Activated CD4-positive, alpha-beta memory T cell treated with anti-CD3 and anti-CD28 coated beads, Interleukin-2, amount 10 ng/mL, durations not matched to agents 7 days and 5 days (primary cell): ENCODE results near the gene DEFB115. TPM values are rescaled to one million over a fixed set of nuclear protein-coding genes. Genes with fewer than 3 reads are reported as not detected.
"Not testable (repeated sequence)": the region's sequence is repeated elsewhere in the genome, so short reads cannot be mapped to it uniquely, and the experiment has no call there.

ENCODE experiments used
- CTCF ChIA-PET: fragments of 350-600 bp; sonication (Branson Sonifier 250); formaldehyde crosslinking; loops from one replicate; lab custom pipeline; 2021; ENCODE audit warnings: antibody characterized with exemption, inconsistent platforms; lab: Charles Lee
- POLR2A ChIA-PET: fragments of 350-600 bp; sonication (Branson Sonifier 250); formaldehyde crosslinking; loops from one replicate; lab custom pipeline; 2021; ENCODE audit warnings: antibody characterized with exemption; lab: Charles Lee
- DNase-seq: peaks from one replicate; pipeline ENCODE4 v3.0.0-alpha.2; 2020
- H3K27ac Mint-ChIP-seq: one replicate; pipeline ENCODE4 v1.8.0; 2021; ENCODE audit warnings: mild to moderate bottlenecking, mixed read lengths
- H3K27me3 Mint-ChIP-seq: one replicate; pipeline ENCODE4 v1.8.0; 2021; ENCODE audit warnings: mixed read lengths
- H3K36me3 Mint-ChIP-seq: one replicate; pipeline ENCODE4 v1.8.0; 2021; ENCODE audit warnings: low read depth, mixed read lengths
- H3K4me1 Mint-ChIP-seq: one replicate; pipeline ENCODE4 v1.8.0; 2021; ENCODE audit warnings: mixed read lengths
- H3K4me3 Mint-ChIP-seq: one replicate; pipeline ENCODE4 v1.8.0; 2021; ENCODE audit warnings: mild to moderate bottlenecking, mixed read lengths
- H3K9me3 Mint-ChIP-seq: one replicate; pipeline ENCODE4 v1.8.0; 2021; ENCODE audit warnings: mixed read lengths
- total RNA-seq, 2 experiments: library from RNA; stranded (reverse); gene quantifications; one replicate each; pipeline ENCODE4 v1.2.3, GENCODE V29; 2021

Gene DEFB115, protein sequence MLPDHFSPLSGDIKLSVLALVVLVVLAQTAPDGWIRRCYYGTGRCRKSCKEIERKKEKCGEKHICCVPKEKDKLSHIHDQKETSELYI
- total RNA-seq: not detected

DNA sequence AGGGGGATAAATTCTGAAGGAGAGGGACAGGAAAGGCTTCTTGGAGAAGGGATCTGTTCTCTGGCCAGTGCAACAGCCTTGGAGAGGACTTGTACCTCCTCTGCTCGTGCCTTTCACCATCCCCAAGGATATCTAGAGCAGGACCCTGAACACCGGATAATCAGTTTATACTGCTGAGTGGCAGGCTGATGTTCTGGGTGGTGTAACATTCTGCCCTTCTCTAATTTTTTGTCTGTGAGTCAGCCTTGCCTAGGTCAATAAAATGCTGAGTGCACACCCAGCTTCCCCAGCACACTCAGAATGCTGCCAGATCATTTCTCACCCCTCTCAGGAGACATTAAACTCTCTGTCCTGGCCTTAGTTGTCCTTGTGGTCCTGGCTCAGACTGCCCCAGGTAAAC lies at the start of gene DEFB115:
Gene DEFB115, plus strand, starts transcription at position 301 of the 400 bp plus-strand sequence. Its CDS starts 0 bp downstream, at position 301.
- Mint-ChIP-seq H3K27me3 (no peaks in the 10 kb centered on the region), H3K4me1 (no peaks in the 10 kb centered on the region), H3K36me3 (no peaks in the 10 kb centered on the region), H3K27ac (no peak within 1 kb of the TSS), H3K4me3 (no peak within 1 kb of the TSS), H3K9me3 (peaks cover 12% of the 10 kb centered on the region)
- ChIA-PET POLR2A (no interaction called here), CTCF (no interaction called here)
- DNase-seq: no peak

DNA sequence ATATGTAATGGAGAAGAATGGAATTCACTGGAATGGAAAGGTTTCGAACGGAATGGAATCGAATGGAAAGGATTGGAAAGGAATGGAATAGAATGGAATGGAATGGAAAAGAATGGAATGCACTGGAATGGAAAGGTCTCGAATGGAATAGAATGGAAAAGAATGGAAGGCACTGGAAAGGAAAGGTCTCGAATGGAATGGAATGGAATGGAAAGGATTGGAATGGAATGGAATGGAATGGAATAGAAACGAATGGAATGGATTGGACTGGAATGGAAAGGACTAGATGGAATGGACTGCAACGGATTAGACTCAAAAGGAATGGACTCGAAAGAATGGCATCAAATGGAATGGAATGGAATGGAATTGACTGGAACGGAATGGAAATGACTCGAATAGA lies 20.5 kb upstream of the DEFB115 start:
- ChIA-PET POLR2A (no interaction called here), CTCF (no interaction called here)
- H3K27me3 Mint-ChIP-seq: no peaks in the 10 kb centered on the region
- H3K4me3 Mint-ChIP-seq: no peak overlapping the region
- no peaks in the 10 kb centered on the region for H3K9me3 Mint-ChIP-seq
- H3K4me1 Mint-ChIP-seq: no peaks in the 10 kb centered on the region
- no peaks in the 10 kb centered on the region for H3K36me3 Mint-ChIP-seq
- DNase-seq: no peak
- H3K27ac Mint-ChIP-seq: no peak overlapping the region

GRCh38 chr20:31237763-31238162 lies 19.7 kb upstream of the DEFB115 start:
- H3K27me3 Mint-ChIP-seq: no peaks in the 10 kb centered on the region
- no peak overlapping the region for H3K27ac Mint-ChIP-seq
- DNase-seq: no peak
- no peaks in the 10 kb centered on the region for H3K36me3 Mint-ChIP-seq
- no peaks in the 10 kb centered on the region for H3K4me1 Mint-ChIP-seq
- CTCF ChIA-PET: no interaction called here
- no peaks in the 10 kb centered on the region for H3K9me3 Mint-ChIP-seq
- POLR2A ChIA-PET: no interaction called here
- no peak overlapping the region for H3K4me3 Mint-ChIP-seq

DNA sequence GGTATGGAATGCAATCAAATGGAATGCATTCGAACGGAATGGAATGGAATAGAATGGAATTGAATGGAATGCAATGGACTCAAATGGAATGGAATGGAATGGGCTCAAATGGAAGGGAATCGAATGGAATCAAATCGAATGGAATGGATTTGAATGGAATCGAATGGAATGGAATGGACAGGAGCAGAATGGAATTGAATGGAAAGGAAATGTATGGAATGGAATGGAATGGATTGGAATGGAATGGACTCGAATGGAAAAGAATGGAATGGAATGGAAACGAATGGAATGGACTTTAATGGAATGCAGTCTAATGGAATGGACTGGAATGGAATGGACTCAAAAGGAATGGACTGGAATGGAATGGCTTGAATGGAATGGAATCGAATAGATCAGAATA lies 18.3 kb upstream of the DEFB115 start:
- Mint-ChIP-seq H3K27me3 (no peaks in the 10 kb centered on the region), H3K36me3 (no peaks in the 10 kb centered on the region)
- POLR2A ChIA-PET: no interaction called here

DNA sequence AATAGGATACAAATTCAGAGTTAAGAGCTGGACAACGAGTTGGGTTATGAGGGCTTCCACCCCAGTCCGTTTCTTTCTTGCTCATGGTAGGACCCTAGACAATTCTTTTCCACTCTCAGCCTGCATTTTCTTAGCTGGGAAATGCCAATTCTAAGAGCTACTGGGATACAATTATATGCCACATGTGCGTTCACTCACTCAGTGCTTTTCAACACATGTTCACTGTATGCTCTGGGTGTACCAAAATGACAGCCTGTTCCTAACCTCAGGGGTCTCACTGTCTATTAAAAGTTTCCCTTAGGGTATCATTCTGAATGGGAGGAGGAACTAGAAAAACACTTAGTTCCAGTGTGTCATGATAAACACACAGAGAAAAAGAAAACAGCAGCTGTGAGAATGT lies 505 bp upstream of the DEFB115 start:
- Mint-ChIP-seq H3K9me3 (peaks cover 12% of the 10 kb centered on the region), H3K27ac (no peak overlapping the region), H3K36me3 (no peaks in the 10 kb centered on the region), H3K4me1 (no peaks in the 10 kb centered on the region), H3K27me3 (no peaks in the 10 kb centered on the region), H3K4me3 (no peak overlapping the region)
- ChIA-PET CTCF (no interaction called here), POLR2A (no interaction called here)
- no peak for DNase-seq

More for the DNA sequence above, 18.3 kb upstream of the DEFB115 start:
- H3K9me3 Mint-ChIP-seq: no peaks in the 10 kb centered on the region
- no peak for DNase-seq
- no peak overlapping the region for H3K27ac Mint-ChIP-seq
- H3K4me3 Mint-ChIP-seq: no peak overlapping the region
- CTCF ChIA-PET: no interaction called here
- no peaks in the 10 kb centered on the region for H3K4me1 Mint-ChIP-seq

DNA sequence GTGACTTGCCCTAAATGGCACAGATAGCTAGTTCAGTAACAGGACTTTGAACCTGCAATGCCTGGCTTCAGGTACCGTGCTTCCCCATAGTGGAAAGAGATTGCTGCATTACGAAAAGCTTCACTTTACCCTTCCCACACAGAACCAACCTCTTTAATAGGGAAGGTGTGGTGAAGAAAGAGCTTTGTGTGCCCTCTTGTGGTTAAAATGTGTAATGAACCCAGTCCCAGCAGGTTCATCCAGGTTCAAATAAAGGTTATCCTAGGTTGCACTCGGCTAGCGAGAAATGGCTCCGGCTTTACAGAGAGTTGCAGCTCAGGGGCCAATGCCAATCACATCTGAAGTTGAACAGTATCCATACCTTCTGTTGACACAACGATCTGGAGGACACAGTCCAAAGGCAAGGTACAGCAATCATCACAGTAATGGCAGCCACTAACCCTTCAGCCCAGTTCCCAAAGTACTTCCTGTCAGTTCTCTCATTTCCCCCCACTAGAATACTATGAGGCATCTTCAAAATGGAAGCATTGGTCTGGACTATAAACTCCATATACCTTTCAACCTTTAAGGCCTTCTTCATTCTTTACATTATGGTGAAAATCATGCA lies 3.0 kb downstream of the DEFB115 start:
- Mint-ChIP-seq H3K4me3 (no peak overlapping the region), H3K9me3 (peaks cover 9% of the 10 kb centered on the region), H3K27me3 (no peaks in the 10 kb centered on the region), H3K4me1 (no peaks in the 10 kb centered on the region), H3K36me3 (no peaks in the 10 kb centered on the region), H3K27ac (no peak overlapping the region)
- CTCF ChIA-PET: interaction anchor here (1.1 kb wide), 1 partner anchor 243 kb away, joined by 3 read pairs; no protein-coding TSS in a partner anchor
- no peak for DNase-seq
- POLR2A ChIA-PET: no interaction called here

GRCh38 chr20:31274441-31274840 lies 17.0 kb downstream of the DEFB115 start:
- Mint-ChIP-seq H3K9me3 (peaks cover 33% of the 10 kb centered on the region), H3K27me3 (no peaks in the 10 kb centered on the region), H3K27ac (no peak overlapping the region), H3K4me1 (no peaks in the 10 kb centered on the region), H3K4me3 (no peak overlapping the region), H3K36me3 (no peaks in the 10 kb centered on the region)
- ChIA-PET CTCF (no interaction called here), POLR2A (no interaction called here)
- no peak for DNase-seq

- no peak for DNase-seq
- no peaks in the 10 kb centered on the region for H3K4me1 Mint-ChIP-seq
- H3K36me3 Mint-ChIP-seq: no peaks in the 10 kb centered on the region
- no peaks in the 10 kb centered on the region for H3K27me3 Mint-ChIP-seq
- H3K27ac Mint-ChIP-seq: no peak overlapping the region
- ChIA-PET POLR2A (no interaction called here), CTCF (no interaction called here)
- peaks cover 12% of the 10 kb centered on the region for H3K9me3 Mint-ChIP-seq
- no peak overlapping the region for H3K4me3 Mint-ChIP-seq
These were observed 20.7 kb downstream of the DEFB115 start for GRCh38 chr20:31278178-31278577.

- POLR2A ChIA-PET, DNase-seq, H3K27me3 Mint-ChIP-seq, H3K27ac Mint-ChIP-seq, H3K4me3 Mint-ChIP-seq, CTCF ChIA-PET, H3K4me1 Mint-ChIP-seq, H3K36me3 Mint-ChIP-seq: not testable (repeated sequence)
- peaks cover 14% of the 10 kb centered on the region for H3K9me3 Mint-ChIP-seq
These were observed 27.5 kb downstream of the DEFB115 start for GRCh38 chr20:31284964-31285363.

DNA sequence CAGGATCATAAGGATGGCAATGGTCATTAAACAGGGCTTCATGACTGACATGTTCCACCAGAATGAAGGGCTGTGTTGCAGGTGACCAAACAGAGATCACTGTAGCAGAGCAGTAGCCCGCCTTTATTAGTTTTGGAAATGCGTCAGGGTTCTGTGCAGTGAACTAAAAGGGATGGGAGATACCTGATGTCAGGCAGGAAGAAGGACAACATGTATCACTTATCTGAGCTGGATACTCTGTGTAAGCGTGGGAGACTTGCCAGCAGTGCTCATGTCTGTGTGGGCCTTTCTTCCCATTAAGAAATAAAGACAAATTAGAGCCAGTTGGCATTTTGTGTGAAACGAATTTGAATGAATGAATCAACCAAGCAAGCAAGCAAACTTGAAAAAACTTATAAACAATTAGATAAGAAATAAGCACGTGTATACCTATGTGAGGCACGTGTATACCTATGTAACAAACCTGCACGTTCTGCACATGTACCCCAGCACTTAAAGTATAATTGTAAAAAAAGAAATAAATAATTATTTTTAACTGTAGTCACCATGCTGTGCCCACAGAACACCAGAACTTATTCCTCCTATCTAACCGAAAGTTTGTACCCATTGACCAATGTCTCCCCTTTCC lies 51.2 kb downstream of the DEFB115 start, which contains the start of gene DEFB116:
Gene DEFB116, minus strand, starts transcription at position 51 of the 628 bp plus-strand sequence. Its CDS starts 0 bp downstream, at position 51.
- H3K9me3 Mint-ChIP-seq: no peaks in the 10 kb centered on the region
- H3K36me3 Mint-ChIP-seq: no peaks in the 10 kb centered on the region
- H3K27ac Mint-ChIP-seq: no peak within 1 kb of the TSS
- ChIA-PET CTCF (no interaction called here), POLR2A (no interaction called here)
- H3K4me1 Mint-ChIP-seq: no peaks in the 10 kb centered on the region
- H3K4me3 Mint-ChIP-seq: no peak within 1 kb of the TSS
- DNase-seq: no peak
- no peaks in the 10 kb centered on the region for H3K27me3 Mint-ChIP-seq

Other genes with a start within 250 kb of the DEFB115 start
- gene DEFB116, start 50.9 kb downstream of the DEFB115 start, total RNA-seq: not detected
- gene DEFB118, start 110.9 kb downstream of the DEFB115 start, total RNA-seq: not detected
- gene DEFB119, start 132.9 kb downstream of the DEFB115 start, total RNA-seq: not detected
- not detected for gene DEFB121, start 148.6 kb downstream of the DEFB115 start, total RNA-seq
- gene DEFB123, start 183.0 kb downstream of the DEFB115 start, total RNA-seq: not detected
- not detected for gene DEFB124, start 217.5 kb downstream of the DEFB115 start, total RNA-seq
- gene REM1, start 217.6 kb downstream of the DEFB115 start, total RNA-seq: not detected